GM18520 (cell line): ENCODE measurements around the gene NDUFS6.

ENCODE experiments used
- ATAC-seq: cut with Tn5 transposase; IDR thresholded peaks from one replicate; pipeline ENCODE4 v1.9.1; 2021; ENCODE audit not compliant: unreplicated experiment

The NDUFS6 gene

GRCh38 chr5:1765141-1765879 is 35.9 kb upstream of the NDUFS6 start:
- no peak for ATAC-seq

GRCh38 chr5:1765880-1766235 is 35.3 kb upstream of the NDUFS6 start:
- no peak for ATAC-seq

DNA sequence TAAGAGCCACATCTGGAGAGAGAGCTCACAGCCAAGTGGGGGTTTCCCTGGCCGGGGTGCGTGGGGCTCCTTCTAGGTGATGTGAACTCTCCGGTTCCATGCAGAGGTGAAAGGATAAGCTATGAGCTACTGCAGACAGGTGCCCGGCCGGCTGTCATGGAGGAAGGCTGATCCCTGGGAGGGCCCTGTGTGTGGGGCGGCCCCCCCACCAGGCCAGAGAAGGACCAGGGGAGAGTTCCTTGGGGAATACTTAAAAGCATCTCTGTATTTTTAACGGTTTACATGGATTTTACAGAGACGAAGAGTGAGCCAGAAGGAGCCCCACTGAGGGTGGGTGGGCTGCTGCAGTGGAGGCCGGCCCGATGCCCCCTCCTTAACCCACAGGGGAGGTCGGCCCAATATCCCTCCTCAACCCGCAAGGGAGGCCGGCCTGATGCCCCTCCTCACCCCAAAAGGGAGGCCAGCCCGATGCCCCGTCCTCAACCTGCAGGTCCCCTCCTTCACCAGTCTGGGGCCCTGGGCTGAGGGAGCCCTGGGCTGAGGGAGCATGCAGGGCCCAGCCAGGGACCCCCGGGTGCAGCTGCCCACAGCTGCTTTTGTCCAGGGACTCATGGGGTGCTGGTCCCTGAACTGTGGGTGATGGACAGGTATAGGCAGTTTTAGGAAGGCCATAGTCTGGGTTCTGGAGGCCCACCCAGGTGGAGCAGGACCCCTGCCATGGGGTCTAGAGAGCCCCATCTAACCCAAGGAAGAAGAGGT is 33.5 kb upstream of the NDUFS6 start:
- no peak for ATAC-seq

- no peak for ATAC-seq
Measured at GRCh38 chr5:1768283-1769000, 32.8 kb upstream of the NDUFS6 start.

- ATAC-seq, result no peak
Measured at GRCh38 chr5:1769017-1769640, 32.1 kb upstream of the NDUFS6 start.

- ATAC-seq, result no peak
Measured at GRCh38 chr5:1769752-1770442, 31.3 kb upstream of the NDUFS6 start.

- ATAC-seq, result no peak
Measured at GRCh38 chr5:1770443-1770802, 30.8 kb upstream of the NDUFS6 start.

GRCh38 chr5:1771149-1772065 is 29.8 kb upstream of the NDUFS6 start:
- ATAC-seq, result no peak

GRCh38 chr5:1772634-1773033 is 28.6 kb upstream of the NDUFS6 start:
- ATAC-seq, result no peak

- no peak for ATAC-seq
Measured at GRCh38 chr5:1776831-1777230, 24.4 kb upstream of the NDUFS6 start.

DNA sequence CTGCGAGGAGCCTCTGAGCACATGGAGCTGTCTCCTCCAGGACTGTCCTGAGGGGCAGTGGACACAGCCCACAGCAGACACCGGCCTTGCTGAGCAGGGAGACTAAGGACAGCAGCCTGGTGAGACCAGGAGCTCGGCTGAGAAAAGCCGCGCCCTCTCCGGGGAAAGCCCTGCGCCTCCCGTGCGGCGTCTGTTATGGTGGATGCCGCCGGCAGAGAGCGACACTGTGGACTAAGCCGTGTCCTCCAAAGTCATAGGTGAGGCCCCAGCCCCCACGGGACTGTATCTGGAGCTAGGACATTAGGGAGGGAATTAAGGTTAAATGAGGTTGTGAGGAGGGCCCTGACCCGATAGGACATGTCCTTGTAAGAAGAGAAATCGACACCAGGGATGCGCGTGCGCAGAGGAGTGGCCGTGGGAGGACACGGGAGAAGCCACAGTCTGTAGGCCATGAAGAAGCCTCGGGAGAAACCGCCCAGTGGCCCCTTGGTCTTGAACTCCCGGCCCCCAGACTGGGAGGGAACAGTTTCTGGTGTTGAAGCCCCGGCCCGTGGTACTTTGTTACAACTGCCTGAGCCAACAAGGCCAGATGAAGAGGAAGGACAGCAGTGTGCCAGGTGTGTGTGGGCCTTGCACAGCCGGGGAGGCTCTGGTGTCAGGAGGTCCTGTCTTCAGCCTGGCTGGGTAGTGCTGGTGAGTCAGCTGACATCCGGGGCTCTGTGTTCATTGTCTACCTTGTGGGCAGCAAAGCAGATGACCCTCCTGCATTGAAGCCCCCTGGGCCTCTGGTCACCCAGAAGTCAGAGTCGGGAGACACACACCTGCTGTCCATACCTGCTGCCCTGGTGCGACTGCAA is 23.7 kb upstream of the NDUFS6 start:
- ATAC-seq, result no peak

- ATAC-seq, result no peak
Measured at GRCh38 chr5:1778138-1779020, 22.8 kb upstream of the NDUFS6 start.

DNA sequence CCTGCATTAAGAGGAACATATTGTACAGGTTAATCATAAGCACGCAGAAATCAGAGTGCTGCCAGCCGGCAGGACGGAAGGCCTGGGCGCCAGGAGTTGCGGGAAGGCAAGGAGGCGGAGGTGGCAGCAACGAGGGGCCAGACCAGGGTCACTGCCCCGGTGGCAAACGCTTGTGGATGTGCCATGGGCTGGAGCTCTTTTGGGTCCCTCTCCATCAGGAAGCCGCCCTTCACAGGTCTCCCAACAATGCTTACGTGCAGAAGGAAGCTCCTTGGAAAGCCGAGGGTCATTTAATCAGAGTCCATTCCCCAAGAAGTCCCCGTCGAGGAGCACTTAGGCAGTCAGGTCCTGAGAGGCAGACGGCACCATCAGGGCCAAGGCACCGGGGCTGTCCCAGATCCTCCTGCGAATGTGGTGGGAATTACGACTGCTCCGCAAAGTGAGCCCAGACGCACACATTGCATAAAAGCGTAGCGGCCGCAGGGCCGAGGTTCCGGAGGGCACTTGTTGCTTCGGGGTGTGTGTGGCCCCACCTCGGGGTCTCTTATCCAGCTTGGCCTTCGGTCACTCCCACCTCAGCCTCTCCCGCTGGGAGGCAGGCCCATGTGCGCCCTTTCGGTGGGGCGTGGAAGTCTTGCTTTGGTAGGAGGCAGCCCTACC is 22.1 kb upstream of the NDUFS6 start:
- ATAC-seq, result no peak

GRCh38 chr5:1779782-1780613 is 21.2 kb upstream of the NDUFS6 start:
- ATAC-seq, result no peak

- no peak for ATAC-seq
Measured at GRCh38 chr5:1780614-1780930, 20.6 kb upstream of the NDUFS6 start.

- no peak for ATAC-seq
Measured at GRCh38 chr5:1781107-1781506, 20.1 kb upstream of the NDUFS6 start.
